ENCODE measurements around the gene ABCC1. TPM values are rescaled to one million over a fixed set of nuclear protein-coding genes. Genes with fewer than 3 reads are reported as not detected.

ABCC1 gene
- total RNA-seq, 1 experiment from 2014 or later: 25.0 TPM

DNA sequence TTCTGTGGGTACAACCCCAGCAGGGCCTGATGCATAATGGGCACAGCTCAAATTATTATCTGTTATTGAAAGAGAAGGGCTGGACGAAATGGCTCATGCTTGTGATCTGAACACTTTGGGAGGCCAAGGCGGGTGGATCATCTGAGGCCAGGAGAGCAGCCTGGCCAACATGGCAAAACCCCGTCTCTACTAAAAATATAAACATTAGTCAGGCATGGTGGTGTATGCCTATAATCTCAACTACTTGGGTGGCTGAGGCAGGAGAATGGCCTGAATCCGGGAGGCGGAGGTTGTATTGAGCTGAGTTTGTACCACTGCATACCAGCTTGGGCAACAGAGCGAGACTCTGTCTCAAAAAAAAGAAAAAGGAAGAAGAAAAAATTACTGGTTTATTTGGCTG, 100.7 kb downstream of the ABCC1 start:
- Histone ChIP-seq H3K27me3 (replicated peaks; ENCODE audit: insufficient read depth, low read depth, low read length, poor library complexity) (no peaks in the 10 kb centered on the region), H3K9me3 (ENCODE audit: low read depth, low read length, poor library complexity, severe bottlenecking) (no peaks in the 10 kb centered on the region), H3K27ac (ENCODE audit: low read depth, low read length, poor library complexity, severe bottlenecking) (no peak overlapping the region), H3K4me1 (ENCODE audit: insufficient read depth, low read length, poor library complexity, severe bottlenecking) (no peaks in the 10 kb centered on the region), H3K36me3 (ENCODE audit: insufficient read depth, low read length, poor library complexity, severe bottlenecking) (peaks cover 12% of the 10 kb centered on the region), H3K4me3 (ENCODE audit: low read depth, low read length, poor library complexity, severe bottlenecking) (no peak overlapping the region)
- POLR2A ChIA-PET (ENCODE audit: low non-redundant PET): interaction anchor here (0.5 kb wide), 1 partner anchor 41 kb away, joined by 7 read pairs; no protein-coding TSS in a partner anchor
- TF ChIP-seq, protein P1, sequence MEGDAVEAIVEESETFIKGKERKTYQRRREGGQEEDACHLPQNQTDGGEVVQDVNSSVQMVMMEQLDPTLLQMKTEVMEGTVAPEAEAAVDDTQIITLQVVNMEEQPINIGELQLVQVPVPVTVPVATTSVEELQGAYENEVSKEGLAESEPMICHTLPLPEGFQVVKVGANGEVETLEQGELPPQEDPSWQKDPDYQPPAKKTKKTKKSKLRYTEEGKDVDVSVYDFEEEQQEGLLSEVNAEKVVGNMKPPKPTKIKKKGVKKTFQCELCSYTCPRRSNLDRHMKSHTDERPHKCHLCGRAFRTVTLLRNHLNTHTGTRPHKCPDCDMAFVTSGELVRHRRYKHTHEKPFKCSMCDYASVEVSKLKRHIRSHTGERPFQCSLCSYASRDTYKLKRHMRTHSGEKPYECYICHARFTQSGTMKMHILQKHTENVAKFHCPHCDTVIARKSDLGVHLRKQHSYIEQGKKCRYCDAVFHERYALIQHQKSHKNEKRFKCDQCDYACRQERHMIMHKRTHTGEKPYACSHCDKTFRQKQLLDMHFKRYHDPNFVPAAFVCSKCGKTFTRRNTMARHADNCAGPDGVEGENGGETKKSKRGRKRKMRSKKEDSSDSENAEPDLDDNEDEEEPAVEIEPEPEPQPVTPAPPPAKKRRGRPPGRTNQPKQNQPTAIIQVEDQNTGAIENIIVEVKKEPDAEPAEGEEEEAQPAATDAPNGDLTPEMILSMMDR (conservative IDR thresholded peaks at IDR 0.05; ENCODE audit: low read depth, low read length): no peak
- TF ChIP-seq EZH2 (IDR thresholded peaks at IDR 0.05; ENCODE audit: borderline replicate concordance, low read depth, low read length, poor library complexity, severe bottlenecking): no peak
- no peak for DNase-seq (ENCODE audit: low spot score)
- BruUV-seq (replicated peaks): no TSS peak
- CTCF ChIA-PET: no interaction called here
- intact Hi-C loops (cut with micrococcal nuclease; ENCODE audit: unreplicated experiment): no loop called here

DNA sequence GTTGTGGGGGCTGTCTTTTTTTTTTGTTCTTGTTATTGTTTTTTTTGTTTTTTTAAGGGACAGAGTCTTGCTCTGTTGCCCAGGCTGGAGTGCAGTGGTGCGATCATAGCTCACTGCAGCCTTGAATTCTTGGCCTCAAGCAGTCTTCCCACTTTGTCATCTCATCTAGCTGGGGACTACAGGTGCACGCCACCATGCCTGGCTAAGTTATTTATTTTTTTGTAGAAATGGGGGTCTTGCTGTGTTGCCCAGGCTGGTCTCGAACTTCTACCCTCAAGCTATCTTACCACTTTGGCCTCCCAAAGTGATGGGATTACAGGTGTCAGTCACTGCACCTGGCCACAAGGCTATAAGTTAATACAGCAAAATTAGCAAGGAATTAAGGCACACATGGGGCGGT, 101.7 kb downstream of the ABCC1 start:
- peaks cover 6% of the 10 kb centered on the region for H3K36me3 ChIP-seq (ENCODE audit: insufficient read depth, low read length, poor library complexity, severe bottlenecking)
- POLR2A ChIA-PET (ENCODE audit: low non-redundant PET): no interaction called here
- intact Hi-C loops (cut with micrococcal nuclease; ENCODE audit: unreplicated experiment): no loop called here

DNA sequence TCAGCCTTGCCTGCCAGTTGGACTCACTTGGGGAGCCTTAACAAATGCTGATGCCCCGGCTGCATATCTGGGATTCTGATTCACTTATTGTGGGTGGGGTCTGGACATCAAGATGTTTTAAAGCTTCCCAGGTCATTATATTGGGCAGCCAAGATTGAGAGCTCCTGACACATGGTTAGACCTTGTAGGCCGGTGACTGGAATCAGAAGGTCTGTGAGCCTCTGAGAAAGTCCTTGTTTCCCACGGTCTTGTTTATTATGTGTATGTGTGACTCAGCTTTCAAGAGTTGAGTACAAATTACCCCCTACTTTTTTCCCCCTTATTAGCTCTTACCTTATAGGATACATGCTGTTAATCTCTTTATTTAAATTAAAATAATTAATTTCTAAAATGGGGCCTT, 103.5 kb downstream of the ABCC1 start:
- BruUV-seq (replicated peaks): no TSS peak
- no peaks in the 10 kb centered on the region for H3K9me3 ChIP-seq (ENCODE audit: low read depth, low read length, poor library complexity, severe bottlenecking)
- no peaks in the 10 kb centered on the region for H3K4me1 ChIP-seq (ENCODE audit: insufficient read depth, low read length, poor library complexity, severe bottlenecking)
- no peak overlapping the region for H3K4me3 ChIP-seq (ENCODE audit: low read depth, low read length, poor library complexity, severe bottlenecking)
- ChIA-PET POLR2A (ENCODE audit: low non-redundant PET) (no interaction called here), CTCF (no interaction called here)
- H3K36me3 ChIP-seq (ENCODE audit: insufficient read depth, low read length, poor library complexity, severe bottlenecking): peaks cover 7% of the 10 kb centered on the region
- H3K27me3 ChIP-seq (replicated peaks; ENCODE audit: insufficient read depth, low read depth, low read length, poor library complexity): no peaks in the 10 kb centered on the region
- H3K27ac ChIP-seq (ENCODE audit: low read depth, low read length, poor library complexity, severe bottlenecking): no peak overlapping the region
- TF ChIP-seq, protein P1 (conservative IDR thresholded peaks at IDR 0.05; ENCODE audit: low read depth, low read length): no peak
- TF ChIP-seq EZH2 (IDR thresholded peaks at IDR 0.05; ENCODE audit: borderline replicate concordance, low read depth, low read length, poor library complexity, severe bottlenecking): no peak
- no peak for DNase-seq (ENCODE audit: low spot score)
- intact Hi-C loops (cut with micrococcal nuclease; ENCODE audit: unreplicated experiment): no loop called here

More for the DNA sequence above, 101.7 kb downstream of the ABCC1 start:
- no peaks in the 10 kb centered on the region for H3K9me3 ChIP-seq (ENCODE audit: low read depth, low read length, poor library complexity, severe bottlenecking)
- DNase-seq (ENCODE audit: low spot score): no peak
- H3K27ac ChIP-seq (ENCODE audit: low read depth, low read length, poor library complexity, severe bottlenecking): no peak overlapping the region
- no peak overlapping the region for H3K4me3 ChIP-seq (ENCODE audit: low read depth, low read length, poor library complexity, severe bottlenecking)
- TF ChIP-seq, protein P1 (conservative IDR thresholded peaks at IDR 0.05; ENCODE audit: low read depth, low read length): no peak
- no peak for TF ChIP-seq EZH2 (IDR thresholded peaks at IDR 0.05; ENCODE audit: borderline replicate concordance, low read depth, low read length, poor library complexity, severe bottlenecking)
- CTCF ChIA-PET: no interaction called here
- no TSS peak for BruUV-seq (replicated peaks)
- H3K27me3 ChIP-seq (replicated peaks; ENCODE audit: insufficient read depth, low read depth, low read length, poor library complexity): no peaks in the 10 kb centered on the region
- no peaks in the 10 kb centered on the region for H3K4me1 ChIP-seq (ENCODE audit: insufficient read depth, low read length, poor library complexity, severe bottlenecking)
